Trophoblast cell (in vitro differentiated cells and primary cell): Measurements from ENCODE around the gene ZXDC.
A peak's percentile ranks its signal among the peaks of the same experiment; 100 is the strongest.

ENCODE experiments used
- DNase-seq, 2 donors: peaks; one replicate each; pipeline ENCODE4 v3.0.0-alpha.2; 2016
- H2AFZ ChIP-seq: 2 replicates; pipeline ENCODE4 v1.6.1; 2013; ENCODE audit warnings: low read length, moderate library complexity, mild to moderate bottlenecking; ENCODE audit not compliant: insufficient read depth, poor library complexity
- H2AK5ac ChIP-seq: 2 replicates; pipeline ENCODE4 v1.6.1; 2013; ENCODE audit warnings: mild to moderate bottlenecking, low read length
- H2BK120ac ChIP-seq: 2 replicates; pipeline ENCODE4 v1.6.1; 2013; ENCODE audit warnings: low read length, mild to moderate bottlenecking, moderate library complexity; ENCODE audit not compliant: insufficient read depth, poor library complexity
- H2BK12ac ChIP-seq: 2 replicates; pipeline ENCODE4 v1.6.1; 2013; ENCODE audit warnings: mild to moderate bottlenecking, low read length, moderate library complexity
- H2BK5ac ChIP-seq: 2 replicates; pipeline ENCODE4 v1.6.1; 2013; ENCODE audit warnings: low read length, low read depth, moderate library complexity, mild to moderate bottlenecking; ENCODE audit not compliant: poor library complexity
- H3K14ac ChIP-seq: 2 replicates; pipeline ENCODE4 v1.6.1; 2013; ENCODE audit warnings: mild to moderate bottlenecking, low read length
- H3K18ac ChIP-seq: 2 replicates; pipeline ENCODE4 v1.6.1; 2013; ENCODE audit warnings: mild to moderate bottlenecking, low read length
- H3K23ac ChIP-seq: 2 replicates; pipeline ENCODE4 v1.6.1; 2013; ENCODE audit warnings: low read length
- H3K27ac ChIP-seq: 2 replicates; pipeline ENCODE4 v1.5.1; 2013; ENCODE audit warnings: low read depth, mild to moderate bottlenecking, inconsistent platforms, low read length, moderate library complexity
- H3K27me3 ChIP-seq: 2 replicates; pipeline ENCODE4 v1.6.1; 2013; ENCODE audit warnings: inconsistent platforms, mild to moderate bottlenecking, low read length, moderate library complexity; ENCODE audit not compliant: insufficient read depth
- H3K36me3 ChIP-seq, 2 experiments: 1 replicate in 1 of 2; 2 replicates in 1 of 2; pipeline ENCODE4 v1.6.1; 2013; ENCODE audit warnings: low read length in 2 of 2, mild to moderate bottlenecking in 2 of 2, moderate library complexity in 1 of 2; ENCODE audit not compliant: insufficient read depth in 2 of 2, control insufficient read depth in 1 of 2
- H3K4ac ChIP-seq: 2 replicates; pipeline ENCODE4 v1.6.1; 2013; ENCODE audit warnings: low read depth, mild to moderate bottlenecking, low read length, moderate library complexity
- H3K4me1 ChIP-seq, 2 experiments: 1 replicate in 1 of 2; 2 replicates in 1 of 2; pipeline ENCODE4 v1.6.1; 2013; ENCODE audit warnings: low read length in 2 of 2, mild to moderate bottlenecking in 2 of 2, moderate library complexity in 1 of 2; ENCODE audit not compliant: insufficient read depth in 2 of 2, control insufficient read depth in 1 of 2
- H3K4me2 ChIP-seq: 2 replicates; pipeline ENCODE4 v1.6.1; 2013; ENCODE audit warnings: inconsistent platforms, mild to moderate bottlenecking, low read length, moderate library complexity
- H3K4me3 ChIP-seq: 2 replicates; pipeline ENCODE4 v1.5.1; 2013; ENCODE audit warnings: mild to moderate bottlenecking, low read depth, low read length, inconsistent platforms
- H3K79me1 ChIP-seq: one replicate; pipeline ENCODE4 v1.6.1; 2013; ENCODE audit warnings: low read length
- H3K79me2 ChIP-seq: 2 replicates; pipeline ENCODE4 v1.6.1; 2013; ENCODE audit warnings: low read length, mild to moderate bottlenecking; ENCODE audit not compliant: control insufficient read depth, insufficient read depth, poor library complexity
- H3K9ac ChIP-seq: 2 replicates; pipeline ENCODE4 v1.6.1; 2013; ENCODE audit warnings: mild to moderate bottlenecking, low read length
- H3K9me3 ChIP-seq: 2 replicates; pipeline ENCODE4 v1.6.1; 2013; ENCODE audit warnings: low read depth, mild to moderate bottlenecking, control low read depth, inconsistent platforms, low read length; ENCODE audit not compliant: insufficient read depth
- H4K12ac ChIP-seq: 2 replicates; pipeline ENCODE4 v1.6.1; 2013; ENCODE audit warnings: low read depth, mild to moderate bottlenecking, low read length, moderate library complexity
- H4K8ac ChIP-seq: 2 replicates; pipeline ENCODE4 v1.6.1; 2013; ENCODE audit warnings: low read depth, mild to moderate bottlenecking, low read length, moderate library complexity
- H4K91ac ChIP-seq: one replicate; pipeline ENCODE4 v1.6.1; 2013; ENCODE audit warnings: low read depth, mild to moderate bottlenecking, low read length, moderate library complexity
- WGBS: extraction: QIAGEN DNeasy Blood & Tissue Kit; methylation state at CpG from one replicate; pipeline ENCODE4 v1.1.7; 2013; ENCODE audit warnings: missing lambda C conversion rate; ENCODE audit not compliant: insufficient read length, insufficient coverage; ENCODE audit errors: extremely low coverage; 5-methylcytosine and 5-hydroxymethylcytosine counted together

ZXDC gene

DNA sequence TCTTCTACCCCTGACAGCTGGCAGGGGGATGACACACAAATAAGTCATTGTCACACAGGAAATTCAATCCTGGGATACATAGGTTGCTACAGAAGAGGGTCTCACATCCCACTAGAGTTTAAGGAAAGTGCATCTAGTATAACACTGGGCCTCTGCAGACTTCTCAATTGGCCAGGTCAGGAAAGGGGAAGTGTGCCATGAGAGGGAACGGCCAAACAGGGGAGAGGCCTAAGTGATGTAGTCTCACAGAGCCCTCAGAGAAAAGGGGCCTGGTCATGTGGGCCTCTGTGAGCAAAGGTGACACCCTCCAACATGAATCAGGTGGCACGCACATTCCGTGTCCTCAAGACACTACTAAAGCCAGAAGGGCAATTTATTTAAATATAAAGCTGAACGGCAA lies 11.2 kb downstream of the ZXDC start:
- DNase-seq = no peak
- Histone ChIP-seq H2BK5ac (no peak overlapping the region), H3K23ac (no peak overlapping the region), H3K27ac (no peak overlapping the region), H3K79me2 (no peaks in the 10 kb centered on the region), H3K9ac (no peak overlapping the region), H3K4me2 (no peak overlapping the region), H2AFZ (no peak overlapping the region), H3K4me1 (no peaks in the 10 kb centered on the region), H3K4me3 (no peak overlapping the region), H4K91ac (no peak overlapping the region), H4K12ac (no peak overlapping the region), H3K4ac (no peak overlapping the region), H3K14ac (no peak overlapping the region), H3K79me1 (no peaks in the 10 kb centered on the region), H3K36me3 (peaks cover 74 to 83% of the 10 kb centered on the region in 2 experiments), H4K8ac (no peak overlapping the region), H3K9me3 (no peaks in the 10 kb centered on the region), H2BK12ac (no peak overlapping the region), H3K18ac (no peak overlapping the region), H2BK120ac (no peak overlapping the region), H3K27me3 (no peaks in the 10 kb centered on the region), H2AK5ac (no peak overlapping the region)
- WGBS = no CpG with 5 or more reads among the region's 4 CpGs

DNA sequence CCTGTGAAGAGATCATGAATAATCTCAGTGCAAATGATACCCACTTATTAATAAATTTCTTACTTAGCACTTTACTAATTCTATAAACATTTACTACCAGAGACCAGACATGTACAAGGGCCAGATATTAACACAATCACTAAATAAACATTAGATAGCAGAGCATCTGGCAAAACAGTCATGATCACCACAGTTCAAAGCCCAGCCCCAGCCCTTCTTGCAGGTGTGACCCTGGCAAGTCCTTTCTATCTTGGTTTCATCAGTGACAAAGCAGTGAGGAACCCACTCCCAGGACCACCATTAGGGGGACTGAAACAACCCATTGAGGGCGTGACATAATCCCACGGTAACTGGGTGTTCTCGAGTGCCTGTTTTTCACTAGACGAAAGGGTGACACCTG lies 11.6 kb downstream of the ZXDC start:
- H3K4me2 ChIP-seq = no peak overlapping the region
- WGBS = no CpG with 5 or more reads among the region's 4 CpGs
- no peak for DNase-seq

DNA sequence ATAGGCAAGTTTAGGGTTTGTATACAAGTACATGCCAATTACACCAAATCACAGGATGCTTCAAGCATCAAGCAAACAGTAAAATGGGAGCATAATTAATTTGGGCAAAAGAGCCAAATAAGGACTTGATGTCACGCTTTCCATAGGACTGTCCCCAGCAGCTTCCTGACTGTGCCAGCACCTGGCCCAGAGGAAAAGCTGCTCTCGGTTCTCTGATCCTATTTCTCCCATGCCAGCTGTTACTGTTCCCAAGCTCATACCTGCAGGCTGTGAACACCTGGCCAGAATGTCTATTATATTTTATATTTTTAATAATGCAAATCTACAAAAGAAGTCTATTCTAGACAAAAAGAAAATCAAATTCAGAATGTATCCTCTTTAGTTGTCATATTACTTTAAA lies 12.2 kb downstream of the ZXDC start:
- Histone ChIP-seq H4K8ac (no peak overlapping the region), H2BK12ac (no peak overlapping the region), H2AK5ac (no peak overlapping the region), H3K4ac (no peak overlapping the region), H4K12ac (no peak overlapping the region), H3K4me2 (no peak overlapping the region), H3K23ac (no peak overlapping the region), H3K18ac (no peak overlapping the region), H3K27ac (no peak overlapping the region), H2BK120ac (no peak overlapping the region), H3K27me3 (no peaks in the 10 kb centered on the region), H3K14ac (no peak overlapping the region), H2BK5ac (no peak overlapping the region), H3K36me3 (peaks cover 69 to 79% of the 10 kb centered on the region in 2 experiments), H3K9me3 (no peaks in the 10 kb centered on the region), H3K4me1 (no peaks in the 10 kb centered on the region), H3K4me3 (no peak overlapping the region), H4K91ac (no peak overlapping the region), H3K79me1 (no peaks in the 10 kb centered on the region), H3K9ac (no peak overlapping the region), H2AFZ (no peak overlapping the region), H3K79me2 (no peaks in the 10 kb centered on the region)
- no CpG with 5 or more reads among the region's 2 CpGs for WGBS
- DNase-seq = no peak

More for the DNA sequence above, 11.6 kb downstream of the ZXDC start:
- Histone ChIP-seq H2AK5ac (no peak overlapping the region), H3K14ac (no peak overlapping the region), H3K18ac (no peak overlapping the region), H3K4me1 (no peaks in the 10 kb centered on the region), H3K9ac (no peak overlapping the region), H2AFZ (no peak overlapping the region), H2BK12ac (no peak overlapping the region), H4K91ac (no peak overlapping the region), H4K12ac (no peak overlapping the region), H2BK5ac (no peak overlapping the region), H3K23ac (no peak overlapping the region), H3K36me3 (peaks cover 72 to 82% of the 10 kb centered on the region in 2 experiments), H3K27me3 (no peaks in the 10 kb centered on the region), H3K9me3 (no peaks in the 10 kb centered on the region), H3K4me3 (no peak overlapping the region), H3K4ac (no peak overlapping the region), H4K8ac (no peak overlapping the region), H3K79me2 (no peaks in the 10 kb centered on the region), H3K79me1 (no peaks in the 10 kb centered on the region), H2BK120ac (no peak overlapping the region), H3K27ac (no peak overlapping the region)

DNA sequence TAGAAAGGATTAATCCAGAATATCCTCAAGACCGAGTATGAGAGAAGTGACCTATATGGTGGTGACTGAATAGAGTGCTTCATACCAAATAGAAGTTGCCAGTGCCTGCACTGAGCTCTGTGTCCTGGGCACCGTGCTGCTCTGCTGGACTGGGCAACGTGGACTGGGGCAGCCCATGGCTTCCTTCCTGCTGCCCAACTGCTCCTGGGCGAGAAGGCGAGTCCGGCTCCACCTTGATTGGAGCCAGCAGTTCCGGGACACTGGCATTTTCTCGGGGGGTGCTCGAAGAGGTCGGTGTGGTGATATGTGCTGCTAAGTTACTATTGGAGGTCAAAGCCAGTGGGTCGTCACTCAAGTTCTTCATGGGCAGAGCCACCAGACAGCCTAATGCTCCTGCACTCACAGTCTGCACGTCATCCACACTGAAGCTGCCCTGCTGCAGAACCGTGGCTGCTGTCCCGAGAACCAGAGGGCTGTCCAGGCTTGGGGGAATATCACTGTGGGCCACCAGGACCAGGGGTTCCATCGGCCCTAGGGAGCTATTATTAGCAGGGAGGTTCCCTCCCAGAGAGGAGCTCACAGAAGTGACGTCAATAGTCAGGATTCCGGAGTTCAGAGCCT lies 14.1 kb downstream of the ZXDC start:
- Histone ChIP-seq H3K4me1 (no peaks in the 10 kb centered on the region), H3K79me2 (no peaks in the 10 kb centered on the region), H3K27me3 (no peaks in the 10 kb centered on the region), H2BK120ac (no peak overlapping the region), H3K4me2 (no peak overlapping the region), H2AFZ (no peak overlapping the region), H4K8ac (no peak overlapping the region), H3K4ac (no peak overlapping the region), H3K23ac (no peak overlapping the region), H3K4me3 (peak overlapping the region; percentile 23), H2AK5ac (no peak overlapping the region), H4K91ac (no peak overlapping the region), H2BK12ac (no peak overlapping the region), H3K9me3 (no peaks in the 10 kb centered on the region), H3K27ac (no peak overlapping the region), H3K18ac (no peak overlapping the region), H4K12ac (no peak overlapping the region), H3K14ac (no peak overlapping the region), H2BK5ac (no peak overlapping the region), H3K9ac (no peak overlapping the region), H3K36me3 (peaks cover 57 to 71% of the 10 kb centered on the region in 2 experiments), H3K79me1 (no peaks in the 10 kb centered on the region)
- no peak for DNase-seq
- WGBS = no CpG with 5 or more reads among the region's 17 CpGs
